22Rv1 (cell line): Measurements from ENCODE around the gene CACHD1.

Experiments
- ZFX ChIP-seq: fragments of 450-650 bp; IDR thresholded peaks from 2 replicates; pipeline ENCODE4 v1.6.1; 2017; ENCODE audit warnings: antibody characterized with exemption, borderline replicate concordance
- TF ChIP-seq, protein P1 (sequence below): fragments of 450-650 bp; IDR thresholded peaks from 2 replicates; pipeline ENCODE4 v1.5.1; 2017; ENCODE audit warnings: mild to moderate bottlenecking

- no peak for TF ChIP-seq ZFX
- TF ChIP-seq, protein P1, sequence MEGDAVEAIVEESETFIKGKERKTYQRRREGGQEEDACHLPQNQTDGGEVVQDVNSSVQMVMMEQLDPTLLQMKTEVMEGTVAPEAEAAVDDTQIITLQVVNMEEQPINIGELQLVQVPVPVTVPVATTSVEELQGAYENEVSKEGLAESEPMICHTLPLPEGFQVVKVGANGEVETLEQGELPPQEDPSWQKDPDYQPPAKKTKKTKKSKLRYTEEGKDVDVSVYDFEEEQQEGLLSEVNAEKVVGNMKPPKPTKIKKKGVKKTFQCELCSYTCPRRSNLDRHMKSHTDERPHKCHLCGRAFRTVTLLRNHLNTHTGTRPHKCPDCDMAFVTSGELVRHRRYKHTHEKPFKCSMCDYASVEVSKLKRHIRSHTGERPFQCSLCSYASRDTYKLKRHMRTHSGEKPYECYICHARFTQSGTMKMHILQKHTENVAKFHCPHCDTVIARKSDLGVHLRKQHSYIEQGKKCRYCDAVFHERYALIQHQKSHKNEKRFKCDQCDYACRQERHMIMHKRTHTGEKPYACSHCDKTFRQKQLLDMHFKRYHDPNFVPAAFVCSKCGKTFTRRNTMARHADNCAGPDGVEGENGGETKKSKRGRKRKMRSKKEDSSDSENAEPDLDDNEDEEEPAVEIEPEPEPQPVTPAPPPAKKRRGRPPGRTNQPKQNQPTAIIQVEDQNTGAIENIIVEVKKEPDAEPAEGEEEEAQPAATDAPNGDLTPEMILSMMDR = no peak
These were observed 207.6 kb downstream of the CACHD1 start for GRCh38 chr1:64677532-64677931.
